Heart left ventricle (tissue), 13 donors: ENCODE results near the gene NUDT14.

ENCODE experiments used
- CTCF ChIP-seq, 12 donors: fragments of 200-600 bp; sonication (generic) in 4 of 12; IDR thresholded peaks; one replicate each; pipeline versions ENCODE4 v1.5.0 to v1.8.0; 2018 to 2022; ENCODE audit warnings: antibody characterized with exemption in 12 of 12, mild to moderate bottlenecking in 5 of 12
- POLR2A ChIP-seq, 2 donors: fragments of 450-650 bp; IDR thresholded peaks; one replicate each; pipeline ENCODE4 v1.6.1; 2017; ENCODE audit warnings: antibody characterized with exemption in 2 of 2, mild to moderate bottlenecking in 2 of 2, moderate library complexity in 2 of 2
- donor health status: ischemic (EF 13 %, LVEDD 7.1; RV severe dilation, severe dysfunction).
- donor health status: DM: no; HTN: yes; CAD: no.
- donor health status: DM: no; HTN: no; CAD: no.
- donor health status: ischemic (EF 25% LVEDD 6.9; RV normal size, moderate dysfunction).
- donor health status: ischemic (EF 25% LVEDD 5.7; RV mildly dilated, moderate dysfunction).
- donor health status: ischemic (EF 35%, LVEDD 5.7; RV mildly dilated, moderate dysfunction).
- donor health status: nonischemic (EF 11% LVEDD 7.7; RV severe dilation, severe dysfunction).
- donor health status: DM: yes; HTN: yes; CAD: no.
- donor health status: PGD.
- donor health status: ischemic (EF 29% LVEDD 5.4; RV normal size, mild dysfunction).
- donor health status: nonischemic (EF 23%, LVEDD 6.1; RV moderate dilation, normal function).

- TF ChIP-seq POLR2A (IDR thresholded peaks at IDR 0.05) (no peak), CTCF (IDR thresholded peaks at IDR 0.05) (no peak)
Measured at GRCh38 chr14:105156414-105157375, 24.4 kb downstream of the NUDT14 start.
